HEK293T (cell line): ENCODE measurements around the gene CA10.

Experiments
- CTCF ChIA-PET: fragments of 350-600 bp; formaldehyde crosslinking; extraction: SDS; loops from one replicate; lab custom pipeline; 2021; ENCODE audit warnings: antibody characterized with exemption, inconsistent platforms; lab: Yijun Ruan, JAX
- POLR2A ChIA-PET: fragments of 350-600 bp; formaldehyde crosslinking; extraction: SDS; loops from one replicate; lab custom pipeline; 2020; ENCODE audit warnings: antibody characterized with exemption, inconsistent platforms; lab: Yijun Ruan, JAX
- DNase-seq: peaks from one replicate; pipeline ENCODE4 v3.0.0; 2012; ENCODE audit warnings: mixed read lengths; ENCODE audit errors: extremely low spot score
- ARNT ChIP-seq: fragments of 450-650 bp; IDR thresholded peaks from 2 replicates; pipeline ENCODE4 v1.6.1; 2017; ENCODE audit warnings: mild to moderate bottlenecking
- BHLHE40 ChIP-seq: fragments of 450-650 bp; IDR thresholded peaks from 2 replicates; pipeline ENCODE4 v1.6.1; 2016; ENCODE audit warnings: mild to moderate bottlenecking, moderate library complexity, borderline replicate concordance
- CTBP1 ChIP-seq: fragments of 450-650 bp; IDR thresholded peaks from 2 replicates; pipeline ENCODE4 v1.6.1; 2016; ENCODE audit warnings: borderline replicate concordance
- ELF4 ChIP-seq: fragments of 450-650 bp; IDR thresholded peaks from 2 replicates; pipeline ENCODE4 v1.6.1; 2017; ENCODE audit warnings: antibody characterized with exemption
- FOXA1 ChIP-seq: fragments of 450-650 bp; IDR thresholded peaks from 2 replicates; pipeline ENCODE4 v1.6.1; 2016; ENCODE audit warnings: mild to moderate bottlenecking
- FOXK2 ChIP-seq: fragments of 450-650 bp; IDR thresholded peaks from 2 replicates; pipeline ENCODE4 v1.6.1; 2016; ENCODE audit warnings: mild to moderate bottlenecking
- FOXM1 ChIP-seq: fragments of 450-650 bp; IDR thresholded peaks from 2 replicates; pipeline ENCODE4 v1.6.1; 2017; ENCODE audit warnings: mild to moderate bottlenecking, borderline replicate concordance
- HDGF ChIP-seq: fragments of 450-650 bp; IDR thresholded peaks from 2 replicates; pipeline ENCODE4 v1.6.1; 2017; ENCODE audit warnings: antibody characterized with exemption, borderline replicate concordance
- L3MBTL2 ChIP-seq: fragments of 450-650 bp; conservative IDR thresholded peaks from 2 replicates; pipeline ENCODE4 v1.6.1; 2016; ENCODE audit warnings: mild to moderate bottlenecking
- LEF1 ChIP-seq: fragments of 450-650 bp; IDR thresholded peaks from 2 replicates; pipeline ENCODE4 v1.6.1; 2017; ENCODE audit warnings: mild to moderate bottlenecking, borderline replicate concordance
- NFRKB ChIP-seq: fragments of 450-650 bp; IDR thresholded peaks from 2 replicates; pipeline ENCODE4 v1.6.1; 2016; ENCODE audit warnings: mild to moderate bottlenecking, moderate library complexity
- PKNOX1 ChIP-seq: fragments of 450-650 bp; IDR thresholded peaks from 2 replicates; pipeline ENCODE4 v1.6.1; 2016
- SP1 ChIP-seq: fragments of 450-650 bp; IDR thresholded peaks from 2 replicates; pipeline ENCODE4 v1.6.1; 2017
- SUZ12 ChIP-seq: fragments of 450-650 bp; IDR thresholded peaks from 2 replicates; pipeline ENCODE4 v1.6.1; 2016; ENCODE audit warnings: mild to moderate bottlenecking
- TARDBP ChIP-seq: fragments of 450-650 bp; IDR thresholded peaks from 2 replicates; pipeline ENCODE4 v1.6.1; 2016
- ZNF384 ChIP-seq: fragments of 450-650 bp; IDR thresholded peaks from 2 replicates; pipeline ENCODE4 v1.6.1; 2016

Gene CA10

GRCh38 chr17:51933647-51934046 lies 224.9 kb downstream of the CA10 start:
- CTCF ChIA-PET: no interaction called here
- TF ChIP-seq ARNT (no peak), SUZ12 (no peak), BHLHE40 (no peak), HDGF (no peak), FOXM1 (no peak), TARDBP (no peak)
- POLR2A ChIA-PET: no interaction called here
- no peak for DNase-seq

- ChIA-PET POLR2A (no interaction called here), CTCF (no interaction called here)
- TF ChIP-seq LEF1: no peak
- TF ChIP-seq HDGF: no peak
- TF ChIP-seq FOXA1: no peak
- no peak for TF ChIP-seq TARDBP
- TF ChIP-seq FOXK2: no peak
- no peak for TF ChIP-seq ARNT
- TF ChIP-seq FOXM1: no peak
- no peak for TF ChIP-seq L3MBTL2
- TF ChIP-seq PKNOX1: no peak
- no peak for DNase-seq
Measured at GRCh38 chr17:51926448-51926847, 232.1 kb downstream of the CA10 start.

GRCh38 chr17:51921500-51921899 lies 237.0 kb downstream of the CA10 start:
- ChIA-PET CTCF (no interaction called here), POLR2A (no interaction called here)
- DNase-seq: no peak
- TF ChIP-seq CTBP1 (no peak), NFRKB (no peak)

GRCh38 chr17:51914577-51914976 lies 243.9 kb downstream of the CA10 start:
- ChIA-PET POLR2A (no interaction called here), CTCF (no interaction called here)
- TF ChIP-seq HDGF: no peak
- no peak for TF ChIP-seq FOXM1
- no peak for TF ChIP-seq FOXA1
- no peak for TF ChIP-seq CTBP1
- TF ChIP-seq NFRKB: no peak
- no peak for TF ChIP-seq FOXK2
- TF ChIP-seq SUZ12: no peak
- TF ChIP-seq TARDBP: no peak
- TF ChIP-seq ARNT: no peak
- no peak for TF ChIP-seq PKNOX1
- no peak for TF ChIP-seq ZNF384
- no peak for DNase-seq

GRCh38 chr17:51913491-51914205 lies 244.9 kb downstream of the CA10 start:
- POLR2A ChIA-PET: no interaction called here
- DNase-seq: no peak
- CTCF ChIA-PET: no interaction called here
- no peak for TF ChIP-seq CTBP1
- TF ChIP-seq NFRKB: no peak
- no peak for TF ChIP-seq PKNOX1
- no peak for TF ChIP-seq ELF4

GRCh38 chr17:51912939-51913338 lies 245.6 kb downstream of the CA10 start:
- CTCF ChIA-PET: no interaction called here

More at GRCh38 chr17:51912939-51913338, 245.6 kb downstream of the CA10 start:
- no peak for DNase-seq
- no peak for TF ChIP-seq ZNF384
- no peak for TF ChIP-seq CTBP1
- no peak for TF ChIP-seq TARDBP
- TF ChIP-seq FOXK2: no peak
- no peak for TF ChIP-seq BHLHE40
- TF ChIP-seq L3MBTL2: no peak
- TF ChIP-seq HDGF: no peak
- no peak for TF ChIP-seq ARNT
- TF ChIP-seq LEF1: no peak
- no peak for TF ChIP-seq SUZ12
- TF ChIP-seq SP1: no peak
- no peak for TF ChIP-seq PKNOX1
- TF ChIP-seq FOXA1: no peak
- no peak for TF ChIP-seq FOXM1
- POLR2A ChIA-PET: no interaction called here
